Thyroid gland (tissue), 4 donors: ENCODE results near the gene FTL.

ENCODE experiments used
- CTCF ChIP-seq, 6 experiments: fragments of 200-600 bp in 3 of 6; fragments of 450-650 bp in 3 of 6; sonication (generic) in 3 of 6; IDR thresholded peaks; one replicate each; pipeline ENCODE4 v1.5.1; 2016 to 2019; ENCODE audit warnings: antibody characterized with exemption in 6 of 6, mild to moderate bottlenecking in 2 of 6, inconsistent platforms in 1 of 6, moderate library complexity in 1 of 6
- POLR2A ChIP-seq, 2 donors: fragments of 450-650 bp; IDR thresholded peaks; one replicate each; pipeline ENCODE4 v1.6.1; 2017; ENCODE audit warnings: antibody characterized with exemption in 2 of 2, mild to moderate bottlenecking in 2 of 2, moderate library complexity in 1 of 2

- TF ChIP-seq CTCF (IDR thresholded peaks at IDR 0.05) (no peak), POLR2A (IDR thresholded peaks at IDR 0.05) (no peak)
These were observed 2.5 kb downstream of the FTL start for GRCh38 chr19:48967346-48968178.
